RPMI7951 (cell line): ENCODE data around the gene IMMP2L. TPM values are rescaled to one million over a fixed set of nuclear protein-coding genes. Genes with fewer than 3 reads are reported as not detected.
A peak's percentile ranks its signal among the peaks of the same experiment; 100 is the strongest.
"Not testable (repeated sequence)": the region's sequence is repeated elsewhere in the genome, so short reads cannot be mapped to it uniquely, and the experiment has no call there.

Source experiments
- DNase-seq: peaks from one replicate; pipeline ENCODE4 v3.0.0-alpha.2; 2012; ENCODE audit warnings: low read depth
- total RNA-seq: library from RNA; depleted of rRNA; stranded (reverse); fragments of >200 nt; shearing (Covaris generic); gene quantifications from 2 replicates; pipeline ENCODE4 v1.2.3, GENCODE V29; 2014

The IMMP2L gene
- total RNA-seq, 1 experiment from 2014 or later: 10.5 TPM

DNA sequence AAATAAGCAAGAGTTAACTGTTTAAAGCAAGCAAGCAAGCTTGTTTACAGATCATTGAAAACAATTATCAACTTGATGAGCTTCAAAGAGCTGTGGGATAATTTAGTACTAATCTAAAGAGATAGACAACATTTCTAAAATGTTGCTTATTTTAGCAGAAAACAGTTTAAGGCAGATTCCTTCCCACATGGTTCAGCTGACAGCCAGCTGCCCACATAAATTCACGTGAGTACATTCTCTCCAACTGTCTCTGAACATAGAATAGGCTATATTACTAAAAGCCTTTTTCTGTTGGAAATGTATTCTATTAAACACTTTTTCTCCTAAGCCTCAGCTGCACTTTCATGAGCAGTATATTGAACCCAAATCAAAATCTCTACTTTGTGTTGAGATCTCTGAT is 297.3 kb downstream of the IMMP2L start:
- DNase-seq: no peak

DNA sequence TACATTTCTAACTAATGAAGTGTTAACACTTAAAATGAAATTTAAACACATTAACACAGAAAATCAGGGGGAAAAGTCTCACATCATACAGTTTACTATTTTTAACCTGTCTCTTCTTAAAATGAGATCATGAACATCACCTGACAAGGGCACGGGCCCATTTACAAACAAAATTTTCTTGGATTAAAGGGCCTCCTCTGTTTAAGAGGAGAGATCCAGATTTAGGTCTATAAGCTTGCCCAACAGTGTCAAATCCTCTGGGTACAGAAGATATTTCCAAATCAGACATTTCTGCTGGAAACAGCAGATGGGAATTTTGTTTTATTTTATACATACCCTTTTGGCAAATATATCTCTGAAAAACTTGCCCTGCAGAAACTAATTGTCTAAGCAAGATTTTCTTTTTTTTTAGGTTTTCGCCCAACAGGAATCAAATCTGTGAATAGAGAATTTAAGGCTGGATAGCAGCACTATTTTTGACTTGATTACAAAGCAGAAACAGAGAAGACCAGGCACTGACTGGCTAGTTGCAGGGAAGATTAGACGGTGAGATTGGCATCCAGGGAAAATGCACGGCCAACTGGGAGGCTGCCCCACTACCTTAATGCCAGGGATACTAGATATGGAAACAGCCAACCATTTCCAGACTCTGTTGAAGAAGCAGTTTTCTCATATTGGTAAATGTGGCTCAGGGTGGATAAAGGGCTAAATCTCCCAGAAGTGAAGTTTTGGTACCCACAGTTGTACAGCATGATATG is 298.0 kb downstream of the IMMP2L start:
- no peak for DNase-seq

DNA sequence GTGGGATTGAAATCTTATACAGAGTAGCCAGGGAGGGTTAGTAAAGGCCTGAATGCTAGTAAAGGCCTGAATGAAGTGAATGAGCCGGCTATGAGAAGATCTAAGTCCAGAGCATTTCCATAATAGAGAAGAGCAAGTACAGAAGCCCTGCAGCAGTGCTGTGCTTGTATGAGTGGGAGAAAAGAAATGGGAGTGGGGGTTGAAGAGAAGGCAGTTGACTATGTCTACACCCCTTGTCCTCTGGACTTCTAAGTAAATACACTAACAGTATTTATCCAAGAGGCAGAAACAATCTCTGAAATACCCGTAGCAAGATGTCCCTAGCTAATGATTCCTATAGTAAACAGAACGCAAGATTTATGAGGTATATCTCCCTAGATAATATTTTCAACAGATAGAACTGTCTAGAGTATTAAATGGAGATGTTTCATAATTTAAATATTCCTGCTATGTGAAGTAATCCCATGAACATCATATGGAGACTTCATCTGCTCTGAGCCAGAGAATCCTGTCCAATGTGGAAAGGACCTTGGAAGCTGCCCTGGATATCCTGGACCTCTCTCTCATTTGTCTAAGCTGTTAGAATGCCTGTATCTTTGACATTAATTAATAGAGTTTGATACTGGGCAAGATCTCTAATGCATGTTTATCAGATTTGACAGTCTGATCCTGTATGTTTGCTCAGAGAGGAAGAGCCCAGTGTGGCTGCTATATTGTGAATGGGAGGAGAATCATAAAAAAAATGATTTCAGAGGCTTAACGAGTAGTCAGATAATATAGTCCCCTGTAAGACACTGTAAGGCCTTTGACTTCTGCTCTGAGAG is 299.8 kb downstream of the IMMP2L start:
- no peak for DNase-seq

DNA sequence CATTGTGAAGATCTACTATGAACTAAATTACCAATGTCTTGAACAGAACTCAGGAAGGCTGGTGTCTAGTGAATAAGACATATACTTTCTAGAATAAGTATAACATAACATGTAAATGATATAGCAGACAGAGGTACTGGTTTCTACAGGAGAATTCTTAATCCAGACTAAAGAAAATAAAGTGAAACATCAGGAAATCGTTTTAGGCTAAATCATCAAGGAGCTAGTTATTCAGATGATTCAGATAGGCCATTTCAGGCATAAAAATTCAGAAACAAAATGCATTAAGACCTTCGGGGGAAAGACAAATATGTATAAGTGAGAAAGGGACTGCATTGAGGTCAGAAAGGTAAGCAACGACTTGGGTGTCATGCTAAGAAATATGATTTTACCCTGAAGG is 300.8 kb downstream of the IMMP2L start:
- DNase-seq: no peak

DNA sequence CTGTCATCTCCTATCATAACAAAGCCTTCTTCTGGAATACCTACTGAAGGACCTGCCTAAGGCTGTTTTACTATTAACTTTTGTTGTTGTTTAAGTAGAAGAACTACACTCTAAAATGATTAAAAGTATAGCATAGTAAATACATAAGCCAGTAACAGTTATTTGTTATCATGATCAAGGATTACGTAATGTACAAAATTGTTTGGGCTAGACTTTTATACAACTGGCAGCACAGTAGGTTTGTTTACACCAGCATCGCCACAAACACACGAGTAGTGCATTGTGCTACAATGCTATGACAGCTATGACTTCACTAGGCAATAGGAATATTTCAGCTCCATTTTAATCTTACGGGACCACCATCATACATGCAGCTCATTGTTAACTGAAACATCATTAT is 302.3 kb downstream of the IMMP2L start:
- no peak for DNase-seq

DNA sequence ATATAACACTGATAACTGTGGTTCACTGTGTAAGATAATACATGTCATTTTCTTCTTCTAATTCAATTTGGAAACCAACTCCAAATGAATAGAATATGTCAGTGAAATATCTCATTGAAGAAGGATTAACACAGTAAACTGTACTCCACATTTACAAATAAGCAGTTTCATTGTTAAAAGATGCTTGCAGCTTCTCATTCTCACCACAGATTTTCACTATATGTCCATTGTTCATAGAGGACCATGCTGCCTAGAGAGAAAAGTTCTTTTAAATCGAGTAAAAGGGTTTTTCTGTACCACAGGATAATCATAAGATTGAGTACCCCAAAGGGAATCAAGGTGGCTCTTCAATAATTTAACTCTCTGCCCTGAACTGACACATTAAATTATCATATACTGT is 305.9 kb downstream of the IMMP2L start:
- DNase-seq: no peak

DNA sequence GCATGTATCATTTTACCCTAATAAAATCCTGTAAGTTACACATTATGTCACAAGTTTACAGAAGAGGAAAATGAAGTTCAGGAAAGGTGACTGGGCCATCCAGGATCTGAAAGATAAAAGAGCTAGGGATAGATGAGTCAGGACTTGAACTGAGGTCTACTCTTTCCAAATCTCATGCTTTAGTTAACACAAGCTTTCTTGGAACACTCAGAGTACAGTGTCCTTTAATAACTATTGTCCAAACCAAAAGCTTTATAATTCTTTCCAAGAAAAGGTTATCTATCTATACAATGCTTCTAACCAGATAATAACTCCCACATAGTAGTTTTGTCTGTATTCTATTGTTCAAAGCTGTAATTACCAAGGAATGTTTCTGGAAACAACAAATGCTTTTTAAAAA is 306.7 kb downstream of the IMMP2L start:
- no peak for DNase-seq

DNA sequence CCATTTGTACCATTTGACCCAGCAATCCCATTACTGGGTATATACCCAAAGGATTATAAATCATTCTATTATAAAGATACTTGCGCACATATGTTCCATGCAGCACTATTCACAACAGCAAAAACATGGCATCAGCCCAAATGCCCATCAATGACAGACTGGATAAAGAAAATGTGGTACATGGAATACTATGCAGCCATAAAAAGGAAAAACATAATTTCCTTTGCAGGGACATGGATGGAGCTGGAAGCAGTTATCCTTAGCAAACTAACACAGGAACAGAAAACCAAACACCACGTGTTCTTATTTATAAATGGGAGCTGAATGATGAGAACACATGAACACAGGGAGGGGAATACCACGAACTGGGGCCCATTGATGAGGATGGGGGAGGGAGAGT is 310.9 kb downstream of the IMMP2L start:
- DNase-seq: not testable (repeated sequence)

DNA sequence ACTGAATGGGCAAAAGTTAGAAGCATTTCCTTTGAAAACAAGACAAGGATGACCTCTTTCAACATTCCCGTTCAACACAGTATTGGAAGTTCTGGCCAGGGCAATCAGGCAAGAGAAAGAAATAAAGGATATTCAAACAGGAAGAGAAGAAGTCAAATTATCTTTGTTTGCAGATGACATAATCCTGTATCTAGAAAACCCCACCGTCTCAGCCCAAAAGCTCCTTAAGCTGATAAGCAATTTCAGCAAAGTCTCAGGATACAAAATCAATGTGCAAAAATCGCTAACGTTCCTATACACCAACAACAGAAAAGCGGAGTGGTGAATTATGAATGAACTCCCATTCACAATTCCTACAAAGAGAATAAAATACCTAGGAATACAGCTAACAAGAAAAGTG is 312.5 kb downstream of the IMMP2L start:
- not testable (repeated sequence) for DNase-seq

DNA sequence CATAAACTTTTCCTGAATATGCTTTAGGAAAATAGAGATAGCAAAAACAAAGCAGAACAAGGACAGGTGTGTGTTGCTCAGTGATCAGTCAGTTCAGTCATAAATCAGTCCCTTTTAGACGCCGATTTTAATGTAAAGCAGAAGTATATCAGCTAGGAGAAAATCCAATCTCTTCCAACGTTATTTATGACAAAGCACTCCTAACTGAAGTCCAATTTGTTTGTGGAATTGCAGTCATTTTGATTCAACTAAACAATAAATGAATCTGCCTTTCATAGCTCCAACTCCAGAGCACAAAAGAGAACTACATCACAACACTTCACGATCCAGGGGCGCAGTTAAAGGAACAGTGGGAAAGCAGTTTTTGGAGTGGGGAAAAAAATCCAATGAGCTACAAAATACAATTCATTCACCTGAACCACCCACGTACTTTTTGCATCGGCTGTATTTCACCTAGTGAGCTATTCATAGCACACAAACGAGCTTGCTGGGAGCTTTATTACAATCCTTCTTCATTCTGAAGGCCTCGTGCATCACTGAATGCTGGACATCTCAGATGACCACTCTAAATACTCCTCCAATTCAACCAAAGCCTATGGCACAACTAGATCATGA is 320.0 kb downstream of the IMMP2L start:
- no peak for DNase-seq

DNA sequence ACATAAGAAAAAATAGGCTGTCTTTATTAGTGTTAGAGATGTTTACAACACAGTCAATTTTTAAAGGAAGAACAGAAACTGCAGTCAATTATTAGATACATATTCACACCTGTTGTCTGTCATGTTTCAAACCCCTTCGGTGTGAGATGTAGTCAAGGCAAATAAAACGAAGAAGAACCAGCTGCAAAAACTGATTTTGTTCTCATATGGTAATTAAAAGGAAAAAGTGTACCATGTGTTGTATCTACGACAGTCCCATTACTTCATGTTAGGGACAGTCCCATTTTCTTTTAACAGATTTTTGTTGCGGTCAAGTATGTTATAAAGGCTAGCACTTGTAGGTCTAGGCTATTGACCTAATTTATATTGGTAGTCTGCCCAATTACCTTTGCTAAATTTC is 321.9 kb downstream of the IMMP2L start:
- no peak for DNase-seq

DNA sequence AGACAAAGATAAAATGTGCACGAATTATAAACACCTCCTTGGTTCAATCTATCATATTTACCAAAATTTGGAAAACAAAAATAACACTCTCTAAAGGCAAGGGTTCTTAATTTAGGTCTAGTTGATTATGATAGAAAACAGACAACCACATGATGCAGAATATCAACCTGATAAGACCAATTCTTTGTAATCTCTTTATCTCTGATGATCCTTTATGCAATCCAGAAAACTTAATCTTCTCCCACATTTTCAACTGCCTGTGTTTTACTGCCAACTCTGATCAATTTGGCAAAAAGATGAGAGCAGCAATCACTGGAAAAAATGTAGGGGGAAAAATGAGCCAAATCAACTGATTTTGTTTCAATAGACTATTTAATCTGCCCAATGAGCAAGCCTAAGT is 322.9 kb downstream of the IMMP2L start:
- no peak for DNase-seq

DNA sequence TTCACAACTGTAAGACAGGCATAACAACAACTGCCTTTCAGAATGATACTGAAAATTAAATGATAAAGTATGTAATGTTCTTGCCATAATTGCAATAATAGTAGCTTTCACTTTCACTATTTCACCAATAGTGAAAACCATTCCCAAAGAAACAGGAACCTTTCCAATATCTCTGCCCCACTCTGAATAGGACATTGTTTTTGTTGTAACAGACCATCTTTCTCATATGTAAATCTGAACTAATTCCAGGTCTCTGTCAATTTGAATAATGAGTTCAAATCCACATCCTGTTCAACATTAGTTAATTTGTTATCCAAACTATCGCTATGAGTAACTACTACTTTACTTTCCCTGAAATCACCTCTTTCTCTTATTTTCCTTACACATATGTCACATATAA is 323.4 kb downstream of the IMMP2L start:
- DNase-seq: peak; percentile 46

DNA sequence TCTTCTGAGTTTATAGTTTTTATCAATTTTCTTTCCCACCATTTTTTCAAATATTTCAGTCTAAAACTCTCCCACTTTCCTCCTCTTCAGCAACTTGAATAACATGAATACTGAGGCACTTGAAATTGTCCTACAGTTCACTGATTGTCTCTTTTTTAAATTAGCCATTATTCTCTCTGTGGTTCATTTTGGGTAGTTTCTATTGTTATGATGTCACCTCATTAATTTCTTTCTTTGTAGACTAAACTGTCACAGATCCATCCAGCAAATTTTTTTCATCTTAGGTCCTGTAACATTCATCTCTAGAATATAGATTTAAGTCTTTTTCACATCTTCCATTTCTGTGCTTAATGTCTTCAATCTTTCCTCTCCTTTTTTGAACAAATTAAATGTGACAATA is 326.6 kb downstream of the IMMP2L start:
- DNase-seq: no peak

DNA sequence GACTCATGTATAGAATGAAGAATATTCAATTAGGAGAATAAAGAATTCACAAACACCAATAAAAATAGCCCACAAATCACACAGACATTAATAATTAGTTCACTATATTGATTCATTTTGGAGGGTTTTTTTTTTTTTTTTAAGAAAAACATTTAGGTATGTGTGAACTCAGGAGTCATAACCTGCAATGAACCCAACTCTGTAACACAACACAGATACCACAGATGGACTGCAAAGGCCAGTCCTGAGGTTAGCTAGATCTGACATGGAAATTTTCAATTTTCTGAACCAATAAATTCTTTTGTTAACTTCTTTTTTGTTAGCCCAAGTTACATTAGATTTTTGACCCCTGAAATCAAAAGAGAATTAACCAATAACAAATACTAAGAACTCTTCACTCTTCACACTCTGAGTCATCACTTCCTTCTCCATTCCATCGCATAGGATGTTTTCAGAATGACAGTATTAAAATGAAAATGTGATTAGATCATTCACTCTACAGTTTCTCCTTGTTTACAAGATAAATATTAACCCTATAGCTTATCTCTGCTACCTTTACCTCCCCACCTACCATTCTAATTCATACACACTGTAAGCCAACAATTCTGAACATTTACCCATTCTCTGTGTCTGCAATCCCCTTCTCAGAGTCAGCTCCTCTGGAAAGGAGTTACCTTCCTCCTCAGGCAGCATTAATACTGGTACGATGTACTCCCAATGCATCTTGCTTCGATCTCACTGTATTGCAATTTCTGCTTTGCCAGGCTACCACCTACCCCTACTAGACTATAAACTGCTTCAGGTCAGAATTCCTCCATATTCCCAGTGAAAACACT is 329.8 kb downstream of the IMMP2L start:
- peak; percentile 23 for DNase-seq

DNA sequence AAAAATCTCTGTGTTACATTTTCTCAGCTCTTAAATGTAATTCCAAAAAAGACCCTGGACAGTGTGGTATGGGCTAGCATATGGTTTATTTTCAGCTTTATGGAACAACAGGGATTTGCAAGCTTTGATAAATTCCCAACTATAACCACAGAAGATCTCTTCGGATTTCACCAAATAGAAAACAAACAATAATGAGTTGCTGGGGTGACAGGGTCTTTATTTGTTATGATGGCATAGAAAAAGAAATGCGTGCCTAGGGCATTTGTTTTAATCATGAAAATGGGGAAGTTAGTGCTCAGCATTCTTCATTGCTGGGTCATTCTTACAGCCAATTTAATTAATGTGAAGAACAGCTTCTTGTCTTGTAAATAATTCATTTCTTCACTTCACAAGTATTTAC is 332.4 kb downstream of the IMMP2L start:
- DNase-seq: peak; percentile 1

DNA sequence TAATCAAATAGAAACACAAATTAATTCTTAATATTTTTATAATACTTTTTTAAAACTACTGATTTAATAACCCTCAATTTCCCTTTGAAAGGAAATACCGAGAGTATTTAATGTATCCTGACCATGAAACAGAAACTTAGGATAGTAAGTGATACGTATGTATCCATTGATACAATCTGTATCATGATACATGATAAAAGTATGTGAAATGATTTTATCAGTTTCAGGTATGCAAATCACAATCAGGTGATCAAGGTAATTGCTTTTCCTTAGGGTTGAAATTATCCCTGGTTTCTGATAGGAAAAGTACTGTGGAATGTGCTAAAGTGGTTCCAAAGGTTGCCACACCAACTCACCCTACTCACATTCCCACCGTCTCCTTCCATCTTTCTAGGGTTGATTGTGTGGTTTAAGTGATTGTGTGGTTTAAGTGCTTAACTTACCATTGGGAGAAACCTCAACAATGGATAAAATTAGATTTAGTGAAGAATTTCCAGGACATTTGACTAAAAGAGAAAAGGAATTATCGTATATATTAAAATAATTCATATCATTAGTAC is 333.0 kb downstream of the IMMP2L start:
- DNase-seq: no peak

DNA sequence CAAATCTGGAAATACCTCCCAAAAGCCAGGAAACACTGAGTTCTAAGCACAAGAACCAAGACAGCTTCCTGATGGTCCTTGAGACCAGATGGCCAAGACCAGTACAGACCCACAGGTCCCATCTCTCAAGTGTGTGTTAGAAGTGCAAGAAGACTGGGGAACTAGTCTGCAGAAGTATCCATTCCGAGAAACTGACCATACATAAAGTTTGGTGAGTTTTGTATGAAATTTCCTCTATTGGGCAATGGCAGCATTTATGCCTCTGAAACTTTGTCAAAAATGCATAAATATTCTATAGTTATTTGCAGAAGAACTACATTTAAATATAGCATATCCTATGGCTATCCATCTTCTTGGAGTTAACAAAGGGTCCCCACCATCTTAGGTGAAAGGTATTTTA is 333.9 kb downstream of the IMMP2L start:
- no peak for DNase-seq

DNA sequence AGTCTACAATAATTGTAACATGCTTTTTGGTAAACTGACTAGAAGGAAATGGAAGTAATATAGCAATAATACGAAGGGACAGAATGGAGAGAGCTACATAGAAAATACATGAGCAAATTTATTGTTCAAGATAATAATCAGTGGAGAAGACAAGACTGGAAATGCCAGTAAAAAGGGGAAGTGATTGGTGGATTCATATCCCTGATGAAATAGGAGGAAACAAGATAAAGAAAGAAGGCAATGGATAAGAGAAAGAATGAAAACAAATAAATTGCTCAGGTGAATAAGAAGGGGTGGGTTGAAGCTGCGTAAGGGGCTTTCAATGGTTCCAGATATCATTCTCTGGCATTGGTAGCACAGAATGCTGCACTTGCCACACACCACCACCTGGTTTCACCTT is 335.5 kb downstream of the IMMP2L start:
- DNase-seq: no peak

DNA sequence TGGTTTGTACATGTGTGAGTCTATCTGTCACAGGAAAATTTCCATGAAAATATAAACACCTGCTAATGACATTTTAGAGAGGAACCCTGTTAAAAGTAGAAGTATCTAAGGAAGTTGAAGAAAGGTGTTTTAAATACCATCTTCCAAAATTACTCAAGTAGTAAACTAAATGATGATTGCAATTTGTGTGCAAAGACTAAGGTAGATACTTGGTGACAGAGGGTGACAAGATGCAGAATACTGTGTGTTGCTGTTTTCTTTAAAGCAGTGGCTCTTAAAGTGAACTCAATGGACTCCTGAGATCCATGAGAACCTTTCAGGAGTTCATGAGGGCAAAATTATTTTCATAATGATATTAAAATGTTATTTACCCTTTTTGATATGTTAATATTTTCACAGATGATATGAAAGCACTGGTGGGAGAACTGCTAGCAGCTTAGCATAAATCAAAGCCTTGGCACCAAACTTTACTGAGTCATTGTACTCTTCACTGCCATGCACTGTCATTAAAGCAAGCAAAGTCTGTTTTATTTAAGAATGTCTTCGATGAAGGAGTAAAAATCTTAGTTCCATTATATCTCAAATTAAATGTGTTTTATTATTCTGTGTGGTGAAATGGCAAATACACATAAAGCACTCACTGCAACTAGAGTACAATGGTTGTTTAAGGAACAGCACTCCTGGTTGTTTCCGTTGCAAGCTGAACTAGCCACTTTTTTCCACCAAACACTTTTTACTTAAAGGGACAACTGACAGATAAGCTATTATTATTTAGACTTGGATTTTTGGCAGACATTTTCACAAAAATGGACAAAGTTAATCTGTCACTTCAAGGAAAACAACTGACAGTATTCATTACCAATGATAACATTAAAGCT is 337.7 kb downstream of the IMMP2L start:
- DNase-seq: no peak

DNA sequence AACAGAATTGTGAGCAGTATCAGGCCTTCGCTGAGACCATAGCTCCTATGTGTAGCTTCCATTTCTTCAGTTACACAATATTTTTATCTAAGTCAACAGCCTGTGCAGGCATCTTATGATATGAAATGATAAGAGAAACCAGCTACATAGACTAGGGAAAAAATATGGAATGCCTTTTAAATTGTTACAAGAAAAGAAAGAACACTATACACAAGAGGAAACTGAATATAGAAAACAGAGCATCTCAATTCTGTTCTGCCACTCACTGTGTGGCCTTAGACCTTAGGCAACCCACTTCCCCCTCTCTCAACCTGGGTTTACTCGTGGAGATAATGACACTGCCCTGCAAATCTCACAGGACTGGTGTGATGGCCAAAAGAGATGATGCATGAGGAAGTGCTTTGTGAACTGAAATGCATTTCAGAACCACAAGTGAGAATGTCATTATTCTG is 338.5 kb downstream of the IMMP2L start:
- DNase-seq: no peak
